Midbrain (tissue), 1 donor: Measurements from ENCODE around the gene NPHP4.
A peak's percentile ranks its signal among the peaks of the same experiment; 100 is the strongest.
"Not testable (repeated sequence)": the region's sequence is repeated elsewhere in the genome, so short reads cannot be mapped to it uniquely, and the experiment has no call there.

Experiments used
- DNase-seq: peaks from one replicate; lab custom pipeline; 2025; lab: John Stamatoyannopoulos, UW

The NPHP4 gene

DNA sequence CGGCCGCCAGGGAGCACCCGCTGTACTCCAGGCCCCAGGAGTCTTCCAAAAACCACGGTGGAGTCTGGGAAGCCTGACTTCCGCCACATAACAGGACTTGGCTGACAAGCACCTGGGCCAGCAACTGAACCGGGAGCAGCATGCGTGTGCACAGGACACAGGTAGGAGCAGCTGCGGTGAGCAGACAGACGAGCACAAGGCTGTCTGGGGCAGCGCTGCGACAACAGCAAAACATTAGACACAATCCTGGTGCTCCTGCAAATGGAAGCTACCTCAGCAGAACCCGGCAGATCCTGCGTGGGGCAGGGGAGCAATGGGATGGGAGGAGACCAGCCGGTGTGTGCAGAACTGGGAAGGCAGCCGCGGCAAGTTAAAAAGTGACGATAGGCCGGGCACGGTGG is 80.4 kb downstream of the NPHP4 start:
- DNase-seq: no peak

GRCh38 chr1:5911157-5911556 is 81.1 kb downstream of the NPHP4 start:
- DNase-seq: no peak

DNA sequence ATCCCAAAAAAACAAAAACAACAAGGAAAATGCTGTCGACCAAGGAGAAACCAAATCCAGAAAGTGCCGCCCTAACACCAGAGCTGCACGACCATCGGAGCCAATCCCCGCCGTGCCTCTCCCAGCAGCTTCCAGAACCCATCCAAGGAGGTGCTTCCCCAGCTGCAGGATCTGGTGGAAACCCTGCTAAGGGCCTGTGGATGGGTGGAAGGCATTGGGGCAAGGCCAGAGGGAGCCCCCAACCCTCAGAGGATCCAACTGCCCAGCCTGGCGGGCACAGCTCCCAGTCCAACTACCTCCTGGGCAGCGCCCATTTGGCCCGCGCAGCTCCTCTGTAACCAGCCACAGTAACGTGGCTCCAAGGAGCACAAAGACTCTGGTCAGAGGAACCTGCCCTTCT is 81.6 kb downstream of the NPHP4 start:
- DNase-seq: no peak

GRCh38 chr1:5910276-5910620 is 82.0 kb downstream of the NPHP4 start:
- DNase-seq: no peak

- no peak for DNase-seq
These were observed 82.5 kb downstream of the NPHP4 start for GRCh38 chr1:5909576-5910275.

- no peak for DNase-seq
These were observed 83.5 kb downstream of the NPHP4 start for GRCh38 chr1:5908461-5909375.

DNA sequence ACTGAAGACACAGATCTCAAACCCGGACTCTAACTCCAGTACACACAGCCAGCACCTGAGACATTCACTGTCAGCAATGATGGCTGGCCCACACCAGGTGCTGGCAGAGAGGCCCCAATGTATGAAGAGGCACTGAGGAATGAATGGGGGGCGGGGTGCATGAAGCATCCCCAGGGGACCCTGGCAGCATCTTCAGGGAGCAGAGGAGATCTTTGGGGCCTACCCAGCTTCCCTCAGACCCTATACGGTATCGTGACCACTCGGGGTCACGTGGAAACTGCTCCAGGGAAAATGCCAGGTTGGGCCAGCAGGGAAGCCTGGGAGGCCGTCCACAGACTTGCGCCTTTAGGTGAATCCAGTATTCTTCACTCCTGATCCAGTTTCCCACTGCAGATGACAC is 84.3 kb downstream of the NPHP4 start:
- DNase-seq: no peak

- no peak for DNase-seq
These were observed 84.8 kb downstream of the NPHP4 start for GRCh38 chr1:5907386-5907785.

GRCh38 chr1:5906966-5907365 is 85.3 kb downstream of the NPHP4 start:
- DNase-seq: no peak

- DNase-seq: no peak
These were observed 86.1 kb downstream of the NPHP4 start for GRCh38 chr1:5906116-5906515.

DNA sequence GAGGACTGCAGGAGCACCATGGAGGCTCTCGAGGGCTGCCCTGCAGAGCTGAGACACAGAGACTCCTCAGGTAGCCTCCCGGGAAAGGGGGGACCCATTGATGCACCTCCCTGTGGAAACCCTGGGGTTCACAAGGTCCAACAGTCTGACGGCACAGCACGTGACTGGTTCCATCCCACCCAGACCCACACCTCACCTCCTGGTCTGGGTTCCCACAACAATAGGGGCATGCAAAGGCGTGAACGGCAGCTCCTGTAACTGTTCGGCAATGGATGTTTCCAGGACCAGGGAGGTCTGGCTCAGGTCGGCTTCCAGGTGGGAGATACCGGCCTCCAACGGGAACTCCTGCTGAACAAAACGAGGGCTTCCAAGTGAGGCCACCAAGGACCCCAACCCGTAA is 86.8 kb downstream of the NPHP4 start:
- DNase-seq: no peak

DNA sequence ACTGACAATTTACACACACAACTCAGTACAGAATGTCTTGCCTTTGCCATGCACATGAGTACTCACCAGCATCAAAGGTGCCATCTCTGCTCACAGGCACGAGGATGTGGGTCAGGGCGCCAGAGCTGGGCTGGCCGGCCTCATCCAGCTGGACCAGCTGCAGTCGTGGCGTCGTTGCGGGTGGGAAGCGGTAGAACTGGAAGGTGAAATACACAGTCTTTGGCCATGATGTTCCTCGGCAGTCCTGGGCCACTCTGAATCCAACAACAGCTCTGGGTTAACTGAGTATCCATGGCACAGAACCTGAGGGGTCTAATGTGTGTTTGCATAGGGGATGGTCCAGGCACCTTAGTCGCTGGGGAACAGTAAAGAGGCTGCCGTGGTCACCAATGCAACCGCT is 87.7 kb downstream of the NPHP4 start:
- DNase-seq: no peak

DNA sequence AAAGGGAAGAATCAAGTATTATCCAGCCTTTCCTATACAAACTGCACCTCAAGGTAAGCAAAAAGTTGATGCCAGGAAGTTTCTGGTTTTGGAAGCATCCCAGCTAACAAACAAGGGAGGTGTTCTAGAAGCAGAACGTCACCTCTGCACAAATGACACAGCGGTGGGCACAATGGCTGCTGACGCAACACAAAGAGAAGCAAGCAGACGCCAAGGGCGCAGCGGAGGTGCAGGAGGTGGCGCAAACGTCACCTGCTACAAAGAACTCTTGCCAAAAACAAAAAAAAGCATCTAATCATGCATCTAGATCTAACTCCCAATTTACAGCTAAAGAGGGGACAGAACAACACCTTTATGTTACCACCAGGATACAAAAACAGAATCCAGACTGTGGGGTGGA is 88.5 kb downstream of the NPHP4 start:
- no peak for DNase-seq

DNA sequence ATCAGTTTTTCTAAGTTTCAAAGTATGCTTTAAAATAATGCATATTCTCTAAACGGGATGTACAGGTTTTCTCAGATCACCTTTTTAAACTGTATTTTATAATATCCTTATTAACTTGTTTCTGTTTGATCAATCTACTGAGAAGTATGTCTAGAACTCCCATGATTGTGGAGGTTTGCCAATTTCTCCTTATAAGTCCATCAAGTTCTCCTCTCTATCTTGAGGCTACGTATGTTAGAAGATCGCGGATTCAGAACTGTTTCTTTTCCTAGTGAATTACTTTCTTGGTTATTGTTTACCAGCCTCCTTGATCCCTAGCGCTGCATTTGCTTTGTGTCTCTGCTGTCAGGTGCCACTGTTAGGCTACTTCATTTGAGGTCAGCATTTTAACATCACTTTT is 89.2 kb downstream of the NPHP4 start:
- DNase-seq: no peak

DNA sequence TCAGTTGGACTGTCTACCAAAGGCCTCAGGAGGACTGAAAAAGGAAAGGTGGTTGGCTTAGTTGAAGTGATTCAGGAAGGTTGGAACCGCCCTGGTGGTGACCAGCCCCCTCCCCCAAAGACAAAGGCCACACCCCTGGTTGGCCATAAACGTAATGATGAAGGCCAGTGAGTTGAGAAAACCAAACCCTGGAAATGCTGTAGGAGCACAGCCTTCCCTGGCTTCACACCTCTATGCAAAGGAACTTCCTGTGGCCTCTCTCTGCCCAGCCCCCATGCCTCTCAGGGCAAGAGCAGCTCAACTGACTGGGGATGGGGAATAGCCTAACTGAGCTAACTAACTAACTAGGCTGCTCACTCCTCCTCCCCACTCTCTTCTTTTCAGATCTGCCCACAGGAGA is 90.4 kb downstream of the NPHP4 start:
- DNase-seq: no peak

GRCh38 chr1:5901150-5901549 is 91.1 kb downstream of the NPHP4 start:
- DNase-seq: no peak

DNA sequence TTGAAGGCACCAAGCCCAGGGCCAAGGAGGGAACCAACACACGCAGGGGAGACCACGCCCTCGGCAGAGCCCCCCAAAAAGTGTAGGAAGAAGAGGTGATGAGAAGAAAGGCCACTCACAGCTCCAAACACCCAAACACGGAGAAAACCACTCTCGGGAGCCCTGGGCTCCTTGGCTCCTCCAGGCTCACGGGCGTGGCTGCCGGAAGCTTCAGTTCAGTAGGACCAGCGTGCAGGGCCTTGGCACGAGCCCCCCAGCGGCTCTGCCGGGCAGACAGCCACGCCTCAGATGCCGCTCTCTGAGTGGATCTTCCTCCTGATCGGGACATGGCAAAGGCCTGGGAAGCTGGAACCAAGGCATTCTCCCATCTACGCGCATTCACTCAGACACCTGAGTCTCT is 94.0 kb downstream of the NPHP4 start:
- DNase-seq: no peak

GRCh38 chr1:5896706-5897660 is 95.2 kb downstream of the NPHP4 start:
- peak; percentile 36 for DNase-seq

DNA sequence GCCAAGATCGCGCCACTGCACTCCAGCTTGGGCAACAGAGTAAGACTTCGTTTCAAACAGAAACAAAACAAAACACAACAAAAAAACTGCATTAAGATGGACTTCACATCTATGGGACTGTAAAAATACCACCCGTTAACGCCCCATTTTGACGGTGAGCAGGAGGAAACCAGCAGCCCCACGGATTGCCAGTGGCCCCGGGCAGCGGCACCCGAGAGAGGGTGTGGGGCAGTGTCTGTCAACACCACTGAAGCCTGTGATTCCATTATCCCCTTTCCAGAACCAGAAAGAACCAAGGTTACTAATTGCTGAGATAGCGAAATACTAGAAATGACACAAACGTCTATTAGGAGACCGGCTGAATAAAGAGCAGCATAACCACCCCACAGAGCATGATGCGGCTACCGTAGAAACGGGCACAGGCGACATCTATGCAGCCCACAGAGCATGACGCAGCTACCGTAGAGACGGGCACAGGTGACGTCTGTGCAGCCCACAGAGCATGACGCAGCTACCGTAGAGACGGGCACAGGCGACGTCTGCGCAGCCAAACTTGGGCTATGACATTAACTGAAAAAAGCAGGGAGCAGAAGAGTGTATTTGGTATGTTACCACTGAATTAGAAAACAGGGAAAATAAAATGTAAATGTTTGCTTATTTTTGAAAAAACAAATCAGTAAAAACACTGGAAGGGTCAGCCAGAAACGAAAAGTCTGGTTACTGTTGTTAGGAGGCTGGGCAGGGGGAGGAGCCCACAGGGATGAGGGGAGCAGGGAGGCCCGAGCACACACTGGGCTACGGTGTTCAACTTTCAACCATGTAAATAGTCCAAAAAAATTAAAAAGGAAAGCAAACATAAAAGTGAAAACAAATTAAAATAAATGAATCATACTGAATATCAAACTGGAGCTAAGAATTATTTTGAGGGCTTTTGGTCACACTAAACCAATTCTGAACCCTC is 96.5 kb downstream of the NPHP4 start:
- no peak for DNase-seq

DNA sequence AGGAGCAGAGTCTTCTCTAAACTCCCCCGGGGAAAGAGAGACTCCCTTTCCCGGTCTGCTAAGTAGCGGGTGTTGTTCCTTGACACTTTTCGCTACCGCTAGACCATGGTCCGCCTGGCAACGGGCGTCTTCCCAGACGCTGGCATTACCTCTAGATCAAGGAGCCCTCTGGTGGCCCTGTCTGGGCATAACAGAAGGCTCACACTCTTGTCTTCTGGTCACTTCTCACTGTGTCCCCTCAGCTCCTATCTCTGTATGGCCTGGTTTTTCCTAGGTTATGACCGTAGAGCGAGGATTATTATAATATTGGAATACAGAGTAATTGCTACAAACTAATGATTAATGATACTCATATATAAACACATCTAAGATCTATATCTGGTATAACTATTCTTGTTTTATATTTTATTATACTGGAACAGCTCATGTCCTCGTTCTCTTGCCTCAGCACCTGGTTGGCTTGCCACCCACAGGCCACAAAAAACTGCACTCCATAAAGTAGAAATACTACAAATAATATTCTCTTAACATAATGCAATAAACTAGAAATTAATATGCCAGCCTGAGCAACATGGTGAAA is 98.4 kb downstream of the NPHP4 start:
- DNase-seq: not testable (repeated sequence)

DNA sequence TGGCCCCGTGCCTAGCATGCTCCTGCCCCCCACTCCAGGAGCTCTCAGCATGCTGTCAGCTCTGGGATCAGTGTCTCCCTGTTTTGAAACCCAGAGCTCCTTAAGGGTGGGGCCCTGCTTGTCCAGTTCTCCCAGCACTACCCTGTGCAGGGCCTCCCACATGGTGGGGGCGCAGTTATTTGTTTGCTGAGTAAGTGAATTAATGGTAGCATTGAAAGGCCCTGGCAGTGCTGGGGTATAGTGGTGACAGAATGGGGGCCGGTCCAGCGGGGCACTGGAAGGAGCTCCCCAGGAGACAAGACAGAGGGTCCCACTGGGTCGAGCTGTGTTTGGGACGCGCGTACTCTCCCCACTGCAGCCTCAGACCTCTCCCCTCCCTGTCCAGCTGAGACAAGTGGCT is 99.9 kb downstream of the NPHP4 start:
- no peak for DNase-seq
